KMS-11 (cell line): ENCODE data around the gene CECR2.

Experiments used
- H2AFZ ChIP-seq: fragments of 200-600 bp; sonication (generic); 2 replicates; pipeline ENCODE4 v1.6.1; 2016; ENCODE audit warnings: antibody characterized with exemption, mixed run types, low read depth
- H3K27ac ChIP-seq: fragments of 200-600 bp; sonication (generic); 2 replicates; pipeline ENCODE4 v1.6.1; 2016; ENCODE audit warnings: mild to moderate bottlenecking, mixed run types
- H3K27me3 ChIP-seq: fragments of 200-600 bp; sonication (generic); 2 replicates; pipeline ENCODE4 v1.6.1; 2017; ENCODE audit warnings: mild to moderate bottlenecking, low read depth, mixed run types, moderate library complexity; ENCODE audit not compliant: insufficient read depth
- H3K36me3 ChIP-seq: fragments of 200-600 bp; sonication (generic); 2 replicates; pipeline ENCODE4 v1.6.1; 2017; ENCODE audit warnings: mild to moderate bottlenecking, mixed run types; ENCODE audit not compliant: insufficient read depth
- H3K4me1 ChIP-seq: fragments of 200-600 bp; sonication (generic); 2 replicates; pipeline ENCODE4 v1.6.1; 2016; ENCODE audit warnings: mild to moderate bottlenecking, low read depth, mixed run types; ENCODE audit not compliant: poor library complexity, severe bottlenecking
- H3K4me2 ChIP-seq: fragments of 200-600 bp; sonication (generic); 2 replicates; pipeline ENCODE4 v1.7.0; 2016; ENCODE audit warnings: mild to moderate bottlenecking, mixed run types
- H3K4me3 ChIP-seq: fragments of 200-600 bp; sonication (generic); IDR thresholded peaks from 2 replicates; pipeline ENCODE4 v1.6.1; 2017; ENCODE audit warnings: low read depth, low read length, mixed read lengths; ENCODE audit not compliant: insufficient read depth
- H3K79me2 ChIP-seq: fragments of 200-600 bp; sonication (generic); 2 replicates; pipeline ENCODE4 v1.6.1; 2016; ENCODE audit warnings: low read depth, mixed run types; ENCODE audit not compliant: insufficient read depth
- H3K9ac ChIP-seq: fragments of 200-600 bp; sonication (generic); 2 replicates; pipeline ENCODE4 v1.6.1; 2016; ENCODE audit warnings: mild to moderate bottlenecking, mixed run types
- H4K20me1 ChIP-seq: fragments of 200-600 bp; sonication (generic); 2 replicates; pipeline ENCODE4 v1.6.1; 2016; ENCODE audit warnings: mild to moderate bottlenecking, mixed run types; ENCODE audit not compliant: insufficient read depth
- TF ChIP-seq, protein P1 (sequence below): fragments of 200-600 bp; sonication (generic); conservative IDR thresholded peaks from 2 replicates; pipeline ENCODE4 v1.6.1; 2017; ENCODE audit warnings: low read depth, mild to moderate bottlenecking, antibody characterized with exemption, low read length, moderate library complexity, mixed read lengths

CECR2 gene

DNA sequence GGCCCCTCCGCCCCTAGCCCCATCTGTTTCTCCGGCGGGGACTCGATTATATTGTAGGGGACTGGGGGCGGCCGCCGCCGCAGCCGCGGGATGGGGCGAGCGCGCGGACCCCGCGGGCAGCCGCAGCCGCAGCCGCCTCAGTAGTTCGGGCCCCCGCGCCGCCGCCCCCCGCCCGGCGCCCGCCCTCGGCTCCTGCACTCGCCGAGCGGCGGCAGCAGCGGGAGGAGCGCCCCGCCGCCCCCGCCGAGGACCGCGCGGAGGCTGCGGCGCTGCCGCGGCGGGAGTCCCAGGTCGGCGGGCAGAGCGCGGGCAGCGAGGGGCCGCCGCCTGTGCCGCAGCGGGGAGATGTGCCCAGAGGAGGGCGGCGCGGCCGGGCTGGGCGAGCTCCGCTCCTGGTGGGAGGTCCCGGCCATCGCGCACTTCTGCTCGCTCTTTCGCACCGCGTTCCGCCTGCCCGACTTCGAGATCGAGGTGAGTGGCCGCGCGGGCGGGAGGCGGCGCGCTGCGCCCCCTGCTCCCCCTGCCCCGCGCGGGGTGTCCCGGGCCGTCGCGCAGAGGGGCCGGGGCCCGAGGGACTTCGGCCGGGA is at the start of gene CECR2:
Gene CECR2 (plus strand): TSS at position 22 of the 587 bp plus-strand sequence. CDS start 324 bp downstream, at position 346.
- Histone ChIP-seq H3K4me2 (peak within 1 kb of the TSS; percentile 98), H4K20me1 (no peaks in the 10 kb centered on the region), H3K79me2 (peaks cover 17% of the 10 kb centered on the region; the same call in 1 of the 2 replicates), H2AFZ (peak within 1 kb of the TSS; percentile 99), H3K4me3 (no peak within 1 kb of the TSS), H3K4me1 (peaks cover 15% of the 10 kb centered on the region), H3K27ac (peak within 1 kb of the TSS; percentile 24; the same call in 1 of the 2 replicates), H3K9ac (peak within 1 kb of the TSS; percentile 68; the same call in 1 of the 2 replicates), H3K27me3 (no peaks in the 10 kb centered on the region), H3K36me3 (no peaks in the 10 kb centered on the region)
- TF ChIP-seq, protein P1, sequence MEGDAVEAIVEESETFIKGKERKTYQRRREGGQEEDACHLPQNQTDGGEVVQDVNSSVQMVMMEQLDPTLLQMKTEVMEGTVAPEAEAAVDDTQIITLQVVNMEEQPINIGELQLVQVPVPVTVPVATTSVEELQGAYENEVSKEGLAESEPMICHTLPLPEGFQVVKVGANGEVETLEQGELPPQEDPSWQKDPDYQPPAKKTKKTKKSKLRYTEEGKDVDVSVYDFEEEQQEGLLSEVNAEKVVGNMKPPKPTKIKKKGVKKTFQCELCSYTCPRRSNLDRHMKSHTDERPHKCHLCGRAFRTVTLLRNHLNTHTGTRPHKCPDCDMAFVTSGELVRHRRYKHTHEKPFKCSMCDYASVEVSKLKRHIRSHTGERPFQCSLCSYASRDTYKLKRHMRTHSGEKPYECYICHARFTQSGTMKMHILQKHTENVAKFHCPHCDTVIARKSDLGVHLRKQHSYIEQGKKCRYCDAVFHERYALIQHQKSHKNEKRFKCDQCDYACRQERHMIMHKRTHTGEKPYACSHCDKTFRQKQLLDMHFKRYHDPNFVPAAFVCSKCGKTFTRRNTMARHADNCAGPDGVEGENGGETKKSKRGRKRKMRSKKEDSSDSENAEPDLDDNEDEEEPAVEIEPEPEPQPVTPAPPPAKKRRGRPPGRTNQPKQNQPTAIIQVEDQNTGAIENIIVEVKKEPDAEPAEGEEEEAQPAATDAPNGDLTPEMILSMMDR = no peak

DNA sequence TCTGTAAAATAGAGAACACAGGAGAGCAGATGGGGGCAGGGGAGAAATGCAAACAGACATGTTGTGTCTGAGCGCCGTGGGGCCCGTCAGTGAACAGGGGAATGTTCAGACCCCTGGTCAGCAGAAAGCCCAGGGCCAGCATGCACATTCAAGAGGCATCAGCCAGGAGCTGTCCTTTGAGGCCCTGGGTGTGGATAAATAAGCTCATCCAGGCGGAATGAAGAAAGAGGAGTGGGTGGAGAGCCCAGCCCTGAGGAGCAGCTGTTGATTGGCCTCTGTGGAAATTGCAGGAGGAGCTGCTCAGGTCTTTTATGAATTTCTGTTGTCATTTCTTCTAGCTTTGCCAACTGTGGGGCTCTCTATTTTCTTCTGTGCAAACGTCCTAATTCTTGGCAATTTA is 49.7 kb upstream of the CECR2 start:
- Histone ChIP-seq H3K36me3 (no peaks in the 10 kb centered on the region), H3K79me2 (no peaks in the 10 kb centered on the region)

DNA sequence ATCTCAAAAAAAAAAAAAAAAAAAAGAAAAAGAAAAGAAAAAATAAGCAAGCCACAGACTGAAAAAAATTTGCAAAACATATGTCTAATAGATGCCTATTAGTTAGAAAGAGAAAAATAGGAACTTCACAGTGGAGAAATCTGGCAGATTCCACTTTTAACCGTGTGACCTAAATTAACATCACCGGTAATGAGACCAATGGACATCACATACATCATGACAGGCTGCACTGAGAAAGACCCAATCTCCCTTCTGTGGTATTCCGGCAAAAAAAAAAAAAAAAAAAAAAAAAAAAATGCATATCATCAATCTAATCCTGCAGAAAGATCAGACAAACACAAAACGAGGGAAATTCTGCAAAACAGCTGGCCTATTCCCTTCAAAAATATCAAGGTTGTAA is 46.7 kb upstream of the CECR2 start:
- H3K36me3 ChIP-seq = no peaks in the 10 kb centered on the region
- TF ChIP-seq, protein P1 = no peak
- H3K9ac ChIP-seq = no peak overlapping the region
- H3K79me2 ChIP-seq = no peaks in the 10 kb centered on the region
- no peak overlapping the region for H3K27ac ChIP-seq
- H3K4me2 ChIP-seq = no peak overlapping the region
- H3K27me3 ChIP-seq = no peaks in the 10 kb centered on the region
- H3K4me3 ChIP-seq = no peak overlapping the region
- no peak overlapping the region for H2AFZ ChIP-seq
- H4K20me1 ChIP-seq = no peaks in the 10 kb centered on the region
- no peaks in the 10 kb centered on the region for H3K4me1 ChIP-seq

More for the DNA sequence above, 49.7 kb upstream of the CECR2 start:
- Histone ChIP-seq H3K4me3 (no peak overlapping the region), H3K27me3 (no peaks in the 10 kb centered on the region), H3K4me1 (no peaks in the 10 kb centered on the region), H2AFZ (no peak overlapping the region), H3K27ac (no peak overlapping the region), H3K9ac (no peak overlapping the region), H3K4me2 (no peak overlapping the region), H4K20me1 (no peaks in the 10 kb centered on the region)
- TF ChIP-seq, protein P1 = no peak

DNA sequence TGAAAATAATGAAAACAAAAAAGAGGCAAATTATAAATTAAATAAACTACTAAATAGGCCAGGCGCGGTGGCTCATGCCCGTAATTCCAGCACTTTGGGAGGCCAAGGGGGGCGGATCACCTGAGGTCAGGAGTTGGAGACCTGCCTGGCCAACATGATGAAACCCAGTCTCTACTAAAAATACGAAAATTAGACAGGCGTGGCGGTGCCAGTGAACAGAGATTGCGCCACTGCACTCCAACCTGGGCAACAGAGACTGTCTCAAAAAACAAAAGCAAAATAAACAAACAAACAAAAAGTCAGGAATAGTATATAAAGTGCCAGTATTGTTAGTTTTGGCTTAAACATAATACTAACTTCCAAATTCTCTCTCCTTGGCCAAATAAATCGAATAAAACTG is 37.6 kb upstream of the CECR2 start:
- Histone ChIP-seq H3K4me1 (no peaks in the 10 kb centered on the region), H3K36me3 (no peaks in the 10 kb centered on the region), H2AFZ (no peak overlapping the region), H3K4me2 (no peak overlapping the region), H3K9ac (no peak overlapping the region), H3K27ac (no peak overlapping the region), H3K4me3 (no peak overlapping the region), H3K79me2 (no peaks in the 10 kb centered on the region), H4K20me1 (no peaks in the 10 kb centered on the region), H3K27me3 (no peaks in the 10 kb centered on the region)
- TF ChIP-seq, protein P1 = no peak
